Gastroesophageal sphincter (tissue), 4 donors: Measurements from ENCODE around the gene BCAS4. TPM values are rescaled to one million over a fixed set of nuclear protein-coding genes. Genes with fewer than 3 reads are reported as not detected.
A peak's percentile ranks its signal among the peaks of the same experiment; 100 is the strongest.

Source experiments
- ATAC-seq: fragments of 150-250 bp; one replicate; pipeline ENCODE4 v1.9.1; 2016; ENCODE audit warnings: mild to moderate bottlenecking, moderate library complexity
- H3K27ac ChIP-seq, 4 donors: fragments of 200-600 bp; sonication (generic) in 3 of 4; 1 replicate in 3 of 4; 2 replicates in 1 of 4; pipeline ENCODE4 v1.5.1; 2016 to 2019
- H3K27me3 ChIP-seq: fragments of 200-600 bp; sonication (generic); one replicate; pipeline ENCODE4 v1.5.1; 2019
- H3K36me3 ChIP-seq, 2 donors: fragments of 200-600 bp; sonication (generic); one replicate each; pipeline ENCODE4 v1.5.1; 2019; ENCODE audit warnings: control low read depth in 1 of 2
- H3K4me1 ChIP-seq, 3 donors: fragments of 200-600 bp; sonication (generic); 1 replicate in 2 of 3; 2 replicates in 1 of 3; pipeline ENCODE4 v1.5.1; 2016 to 2019; ENCODE audit warnings: control low read depth in 2 of 3
- H3K4me3 ChIP-seq, 2 donors: fragments of 200-600 bp; sonication (generic); one replicate each; pipeline ENCODE4 v1.5.1; 2019; ENCODE audit warnings: mild to moderate bottlenecking in 1 of 2, moderate library complexity in 1 of 2
- H3K9me3 ChIP-seq, 3 donors: fragments of 200-600 bp; sonication (generic); one replicate each; pipeline ENCODE4 v1.5.1; 2017 to 2019; ENCODE audit warnings: control low read depth in 2 of 3
- CTCF ChIP-seq, 4 experiments: fragments of 200-600 bp in 2 of 4; fragments of 450-650 bp in 2 of 4; sonication (generic) in 1 of 4; IDR thresholded peaks; one replicate each; pipeline ENCODE4 v1.5.1; 2017 to 2019; ENCODE audit warnings: antibody characterized with exemption in 4 of 4, mild to moderate bottlenecking in 2 of 4, moderate library complexity in 2 of 4
- EP300 ChIP-seq: sonication (generic); formaldehyde crosslinking; IDR thresholded peaks from one replicate; pipeline ENCODE4 v1.6.1; 2017; ENCODE audit warnings: antibody characterized with exemption, mild to moderate bottlenecking
- POLR2A ChIP-seq, 2 donors: fragments of 450-650 bp; IDR thresholded peaks; one replicate each; pipeline ENCODE4 v1.6.1; 2017; ENCODE audit warnings: antibody characterized with exemption in 2 of 2, mild to moderate bottlenecking in 2 of 2, moderate library complexity in 1 of 2
- POLR2AphosphoS5 ChIP-seq: sonication (generic); formaldehyde crosslinking; IDR thresholded peaks from one replicate; pipeline ENCODE4 v1.6.1; 2017; ENCODE audit warnings: antibody characterized with exemption
- WGBS, 2 donors: methylation state at CpG; one replicate each; pipeline ENCODE4 v1.1.5; 2018; ENCODE audit warnings: low coverage in 1 of 2; 5-methylcytosine and 5-hydroxymethylcytosine counted together
- total RNA-seq, 4 donors: library from RNA; depleted of rRNA; stranded (reverse); fragments of >200 nt; gene quantifications; one replicate each; pipeline ENCODE4 v1.1.0, GENCODE V29; 2016

Gene BCAS4
- total RNA-seq, 4 donors from 2014 or later, result 4.4 to 18.7 (median 4.7) TPM

- H3K27ac ChIP-seq, result no peak overlapping the region
- peaks cover 0 to 6% (median 5%) of the 10 kb centered on the region in 3 donors for H3K4me1 ChIP-seq
- TF ChIP-seq POLR2AphosphoS5 (no peak), POLR2A (IDR thresholded peaks at IDR 0.05) (no peak), EP300 (no peak), CTCF (IDR thresholded peaks at IDR 0.05) (no peak)
- no peak for ATAC-seq
- no peaks in the 10 kb centered on the region for H3K9me3 ChIP-seq
- WGBS, 2 donors, result 94 to 100% methylated on average over 3 to 5 of the region's 9 CpGs
- H3K27me3 ChIP-seq, result no peaks in the 10 kb centered on the region
- H3K4me3 ChIP-seq, result no peak overlapping the region
- H3K36me3 ChIP-seq, result no peaks in the 10 kb centered on the region
Measured at GRCh38 chr20:50843331-50844276, 48.7 kb downstream of the BCAS4 start.

- no peaks in the 10 kb centered on the region for H3K36me3 ChIP-seq
- H3K27me3 ChIP-seq, result no peaks in the 10 kb centered on the region
- WGBS, 2 donors, result 100% methylated on average over 1 of the region's 9 CpGs
- peaks cover 0 to 16% (median 14%) of the 10 kb centered on the region in 3 donors for H3K4me1 ChIP-seq
- no peak for ATAC-seq
- H3K27ac ChIP-seq, result no peak overlapping the region
- H3K9me3 ChIP-seq, result no peaks in the 10 kb centered on the region
- no peak overlapping the region for H3K4me3 ChIP-seq
- TF ChIP-seq EP300 (no peak), CTCF (IDR thresholded peaks at IDR 0.05) (no peak), POLR2AphosphoS5 (no peak), POLR2A (IDR thresholded peaks at IDR 0.05) (no peak)
Measured at GRCh38 chr20:50844430-50845100, 49.7 kb downstream of the BCAS4 start.

GRCh38 chr20:50845566-50846215 lies 50.8 kb downstream of the BCAS4 start:
- no peaks in the 10 kb centered on the region for H3K9me3 ChIP-seq
- no peak overlapping the region for H3K4me3 ChIP-seq
- ATAC-seq, result no peak
- H3K27me3 ChIP-seq, result no peaks in the 10 kb centered on the region
- TF ChIP-seq CTCF (IDR thresholded peaks at IDR 0.05), result no peak
- no peak for TF ChIP-seq EP300
- TF ChIP-seq POLR2A (IDR thresholded peaks at IDR 0.05), result no peak
- no peak for TF ChIP-seq POLR2AphosphoS5
- H3K4me1 ChIP-seq, result peaks cover 0 to 17% (median 14%) of the 10 kb centered on the region in 3 donors
- 80 to 93% methylated on average over 1 to 2 of the region's 15 CpGs for WGBS, 2 donors
- no peak overlapping the region for H3K27ac ChIP-seq
- H3K36me3 ChIP-seq, result no peaks in the 10 kb centered on the region

GRCh38 chr20:50848341-50848808 lies 53.5 kb downstream of the BCAS4 start:
- peak overlapping the region in 1 of 2 donors; percentile 30 for H3K4me3 ChIP-seq

More at GRCh38 chr20:50848341-50848808, 53.5 kb downstream of the BCAS4 start:
- no peaks in the 10 kb centered on the region for H3K27me3 ChIP-seq
- 60 to 61% methylated on average over 3 of the region's 8 CpGs for WGBS, 2 donors
- peaks cover 0 to 17% (median 14%) of the 10 kb centered on the region in 3 donors for H3K4me1 ChIP-seq
- TF ChIP-seq POLR2A (IDR thresholded peaks at IDR 0.05), result no peak
- TF ChIP-seq CTCF (IDR thresholded peaks at IDR 0.05), result no peak
- no peak for TF ChIP-seq POLR2AphosphoS5
- no peak for TF ChIP-seq EP300
- peak; percentile 61 for ATAC-seq
- H3K27ac ChIP-seq, result peak overlapping the region in 3 of 4 donors; percentile 32 to 68 (median 59)
- no peaks in the 10 kb centered on the region for H3K36me3 ChIP-seq
- H3K9me3 ChIP-seq, result no peaks in the 10 kb centered on the region
